Kidney epithelial cell (primary cell): ENCODE data around the gene SYNJ2. TPM values are rescaled to one million over a fixed set of nuclear protein-coding genes. Genes with fewer than 3 reads are reported as not detected.

ENCODE experiments used
- DNase-seq: peaks from one replicate; pipeline ENCODE4 v3.0.0-alpha.2; 2010; ENCODE audit warnings: low read depth
- H3K27me3 ChIP-seq: 2 replicates; pipeline ENCODE4 v1.6.0; 2011; ENCODE audit warnings: low read length; ENCODE audit not compliant: control insufficient read depth, insufficient read depth
- H3K36me3 ChIP-seq: 2 replicates; pipeline ENCODE4 v1.5.1; 2011; ENCODE audit warnings: low read length; ENCODE audit not compliant: control insufficient read depth, insufficient read depth
- H3K4me3 ChIP-seq: 2 replicates; pipeline ENCODE4 v1.5.1; 2011; ENCODE audit warnings: low read depth, mild to moderate bottlenecking, control low read depth, low read length
- CTCF ChIP-seq: IDR thresholded peaks from 2 replicates; pipeline ENCODE4 v1.5.1; 2011; ENCODE audit warnings: mild to moderate bottlenecking, moderate library complexity, low read length, control low read depth, inconsistent platforms; ENCODE audit not compliant: insufficient read depth, poor library complexity, severe bottlenecking
- total RNA-seq: library from RNA; depleted of rRNA; stranded (reverse); fragments of >200 nt; gene quantifications from 2 replicates; pipeline ENCODE4 v1.2.3, GENCODE V29; 2015

SYNJ2 gene
- total RNA-seq, 1 donor from 2014 or later, result 14.3 TPM

DNA sequence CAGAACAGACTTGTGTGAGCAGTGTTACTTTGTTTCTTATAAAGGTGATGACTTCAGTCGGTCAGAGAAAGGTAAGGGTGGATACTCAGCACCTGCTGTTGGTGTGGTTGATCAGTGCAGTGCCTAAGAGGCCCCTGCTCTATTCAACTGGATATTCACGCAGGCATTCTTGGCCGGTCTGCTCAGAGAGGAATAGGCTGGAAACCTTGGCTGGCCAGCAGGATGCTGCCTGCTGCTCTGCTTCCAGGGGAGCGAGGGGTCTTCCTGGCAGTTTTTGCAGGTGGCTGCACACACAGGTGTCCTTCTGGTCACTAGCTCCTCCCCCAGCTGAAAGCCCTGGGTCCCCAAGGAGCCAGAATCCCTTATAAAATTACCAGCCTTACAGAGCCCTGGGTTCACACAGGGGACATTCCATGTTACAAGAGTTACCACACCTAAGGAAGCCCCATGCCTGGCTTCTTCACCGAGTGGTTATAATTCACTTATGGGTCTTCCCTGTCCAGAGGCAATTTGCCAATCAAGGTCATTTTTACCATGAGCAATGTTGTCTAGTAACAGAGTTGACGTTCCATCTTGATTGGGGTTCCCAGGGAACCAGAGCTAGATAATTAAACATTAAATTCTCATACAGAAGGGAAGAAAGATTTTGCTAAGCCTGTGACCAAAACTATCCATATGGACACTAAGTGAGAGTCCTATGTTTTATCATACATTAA is 16.4 kb downstream of the SYNJ2 start:
- no peak for TF ChIP-seq CTCF
- Histone ChIP-seq H3K27me3 (no peaks in the 10 kb centered on the region), H3K4me3 (no peak overlapping the region), H3K36me3 (no peaks in the 10 kb centered on the region)
- no peak for DNase-seq

- DNase-seq, result no peak
- Histone ChIP-seq H3K27me3 (no peaks in the 10 kb centered on the region), H3K4me3 (no peak overlapping the region), H3K36me3 (no peaks in the 10 kb centered on the region)
- no peak for TF ChIP-seq CTCF
Observed at GRCh38 chr6:157998707-157999167, 17.1 kb downstream of the SYNJ2 start.

- TF ChIP-seq CTCF, result no peak
Observed at GRCh38 chr6:157999168-158000051, 17.7 kb downstream of the SYNJ2 start.

GRCh38 chr6:158000530-158001307 is 19.1 kb downstream of the SYNJ2 start:
- TF ChIP-seq CTCF, result no peak
- H3K27me3 ChIP-seq, result no peaks in the 10 kb centered on the region
- H3K4me3 ChIP-seq, result no peak overlapping the region
- H3K36me3 ChIP-seq, result no peaks in the 10 kb centered on the region
- no peak for DNase-seq

More at GRCh38 chr6:157999168-158000051, 17.7 kb downstream of the SYNJ2 start:
- Histone ChIP-seq H3K36me3 (no peaks in the 10 kb centered on the region), H3K4me3 (no peak overlapping the region), H3K27me3 (no peaks in the 10 kb centered on the region)
- no peak for DNase-seq

DNA sequence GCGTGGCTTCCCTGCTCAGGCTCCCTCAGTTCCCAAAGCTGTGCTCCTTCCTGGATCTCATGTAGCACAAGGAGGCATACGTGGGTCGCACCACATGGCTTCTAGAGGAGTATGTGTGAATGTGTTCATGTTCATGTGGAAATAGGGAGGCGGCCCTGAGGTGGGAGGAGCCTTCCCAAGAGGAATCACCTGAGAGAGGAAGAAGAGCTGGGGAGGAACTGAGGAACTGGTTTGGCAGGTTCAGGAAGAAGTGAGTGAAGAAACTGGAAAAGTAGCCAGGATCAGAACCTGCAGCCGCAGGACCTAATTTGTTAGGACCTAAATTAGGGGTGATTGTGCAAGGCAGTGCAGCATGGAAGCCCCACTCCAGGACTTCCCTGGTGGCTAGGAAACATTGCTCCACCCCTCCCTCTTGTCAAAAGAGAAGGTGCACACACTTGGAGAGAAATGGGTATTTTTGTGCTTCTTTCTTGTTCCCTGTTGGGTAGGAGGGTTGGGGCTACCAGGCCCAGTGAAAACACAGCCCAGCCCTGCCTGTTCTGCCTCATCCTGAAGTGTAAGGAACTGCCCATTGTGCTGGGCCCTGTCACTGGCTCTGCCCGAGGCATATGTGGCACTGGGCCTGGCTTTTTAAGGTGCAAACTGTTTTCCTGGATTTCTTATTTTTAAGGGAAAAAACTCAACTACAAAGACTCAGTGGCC is 20.7 kb downstream of the SYNJ2 start:
- H3K27me3 ChIP-seq, result no peaks in the 10 kb centered on the region
- no peak for TF ChIP-seq CTCF
- no peaks in the 10 kb centered on the region for H3K36me3 ChIP-seq
- no peak for DNase-seq
- H3K4me3 ChIP-seq, result no peak overlapping the region
